ENCODE data around the gene UNC5B. TPM values are rescaled to one million over a fixed set of nuclear protein-coding genes. Genes with fewer than 3 reads are reported as not detected.

Gene UNC5B
- total and polyA plus RNA-seq, 2 experiments from 2014 or later, result 12.7 to 15.5 TPM

- Histone ChIP-seq H3K27ac (no peak overlapping the region), H3K79me2 (no peaks in the 10 kb centered on the region), H4K20me1 (ENCODE audit: insufficient read depth, poor library complexity, severe bottlenecking) (no peaks in the 10 kb centered on the region), H3K27me3 (no peaks in the 10 kb centered on the region), H2AFZ (no peak overlapping the region), H3K4me2 (no peak overlapping the region), H3K4me3 (no peak overlapping the region), H3K36me3 (replicated peaks; ENCODE audit: insufficient read depth, low read depth) (no peaks in the 10 kb centered on the region), H3K9me3 (ENCODE audit: low read depth) (no peaks in the 10 kb centered on the region), H3K4me1 (ENCODE audit: insufficient read depth) (no peaks in the 10 kb centered on the region), H3K9me2 (replicated peaks; ENCODE audit: insufficient read depth) (no peaks in the 10 kb centered on the region)
- no peak for DNase-seq (ENCODE audit: low spot score)
- TF ChIP-seq EZH2 (IDR thresholded peaks at IDR 0.05; ENCODE audit: borderline replicate concordance) (no peak), CTCF (IDR thresholded peaks at IDR 0.05; ENCODE audit: poor library complexity) (no peak), EZH2phosphoT487 (IDR thresholded peaks at IDR 0.05; ENCODE audit: low read depth, severe bottlenecking, unreplicated experiment) (no peak)
- WGBS (ENCODE audit: low lambda C conversion rate, missing lambda C conversion rate), result 89% methylated on average over 4 of the region's 4 CpGs
Measured at GRCh38 chr10:71191019-71191418, 21.4 kb upstream of the UNC5B start.

DNA sequence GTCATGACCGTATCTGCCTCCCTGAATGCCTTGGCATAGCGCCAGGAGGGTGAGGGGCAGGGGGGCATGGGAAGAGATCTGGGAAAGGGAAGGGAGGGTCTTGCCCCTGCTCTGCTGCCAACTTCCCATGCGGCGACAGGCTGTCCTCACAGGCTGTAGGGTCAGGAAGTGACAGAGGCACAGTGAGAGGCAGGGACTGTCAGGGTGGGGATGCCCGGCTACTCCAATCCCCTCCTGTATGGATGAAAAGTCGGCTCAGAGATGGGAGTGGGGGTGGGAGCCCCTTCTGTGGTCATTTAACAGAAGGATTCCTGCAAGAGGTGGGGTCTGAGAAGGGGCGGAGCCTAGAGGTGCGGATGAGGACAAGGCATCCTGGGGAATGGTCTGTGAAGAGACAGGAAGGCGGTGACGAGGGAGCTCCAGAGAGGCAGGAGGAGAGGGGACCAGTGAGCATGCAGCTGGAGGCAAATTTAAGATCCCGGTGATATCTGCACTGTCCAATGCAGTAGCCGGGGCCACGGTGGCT is 20.8 kb upstream of the UNC5B start:
- Histone ChIP-seq H3K36me3 (replicated peaks; ENCODE audit: insufficient read depth, low read depth) (no peaks in the 10 kb centered on the region), H3K9me3 (ENCODE audit: low read depth) (no peaks in the 10 kb centered on the region), H2AFZ (no peak overlapping the region), H3K79me2 (no peaks in the 10 kb centered on the region), H3K4me2 (no peak overlapping the region), H3K4me3 (no peak overlapping the region), H3K4me1 (ENCODE audit: insufficient read depth) (no peaks in the 10 kb centered on the region), H3K9me2 (replicated peaks; ENCODE audit: insufficient read depth) (no peaks in the 10 kb centered on the region), H3K27ac (no peak overlapping the region), H3K27me3 (no peaks in the 10 kb centered on the region), H4K20me1 (ENCODE audit: insufficient read depth, poor library complexity, severe bottlenecking) (no peaks in the 10 kb centered on the region)
- WGBS (ENCODE audit: low lambda C conversion rate, missing lambda C conversion rate), result 66% methylated on average over 13 of the region's 13 CpGs
- no peak for DNase-seq (ENCODE audit: low spot score)
- no peak for TF ChIP-seq EZH2phosphoT487 (IDR thresholded peaks at IDR 0.05; ENCODE audit: low read depth, severe bottlenecking, unreplicated experiment)
- TF ChIP-seq EZH2 (IDR thresholded peaks at IDR 0.05; ENCODE audit: borderline replicate concordance), result no peak
- TF ChIP-seq CTCF (IDR thresholded peaks at IDR 0.05; ENCODE audit: poor library complexity), result no peak

DNA sequence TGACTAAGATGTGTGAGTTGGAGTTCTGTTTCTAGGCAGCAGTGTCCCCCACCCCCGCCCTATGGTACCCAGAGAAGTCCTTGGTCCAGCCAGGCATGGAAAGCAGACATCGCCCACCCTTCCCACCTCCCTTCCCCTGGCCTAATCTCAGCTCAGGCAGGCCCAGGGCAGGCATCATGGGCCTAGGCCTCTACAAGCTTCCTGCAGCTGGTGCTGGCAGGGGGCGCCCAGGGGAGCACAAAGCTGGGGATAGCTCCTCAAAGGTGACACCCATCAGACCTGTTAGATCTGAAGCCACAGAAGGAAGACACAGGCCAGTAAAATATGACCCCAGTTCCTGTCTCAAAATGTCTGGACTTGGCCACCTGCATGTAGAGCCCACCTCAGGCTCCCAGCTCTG is 18.9 kb upstream of the UNC5B start:
- Histone ChIP-seq H3K9me3 (ENCODE audit: low read depth) (no peaks in the 10 kb centered on the region), H3K4me2 (no peak overlapping the region), H3K27ac (no peak overlapping the region), H3K4me3 (no peak overlapping the region), H3K79me2 (no peaks in the 10 kb centered on the region), H2AFZ (no peak overlapping the region), H3K27me3 (no peaks in the 10 kb centered on the region), H3K9me2 (replicated peaks; ENCODE audit: insufficient read depth) (no peaks in the 10 kb centered on the region), H3K36me3 (replicated peaks; ENCODE audit: insufficient read depth, low read depth) (no peaks in the 10 kb centered on the region), H4K20me1 (ENCODE audit: insufficient read depth, poor library complexity, severe bottlenecking) (no peaks in the 10 kb centered on the region), H3K4me1 (ENCODE audit: insufficient read depth) (no peaks in the 10 kb centered on the region)
- no peak for DNase-seq (ENCODE audit: low spot score)
- TF ChIP-seq EZH2phosphoT487 (IDR thresholded peaks at IDR 0.05; ENCODE audit: low read depth, severe bottlenecking, unreplicated experiment) (no peak), EZH2 (IDR thresholded peaks at IDR 0.05; ENCODE audit: borderline replicate concordance) (no peak), CTCF (IDR thresholded peaks at IDR 0.05; ENCODE audit: poor library complexity) (no peak)
- WGBS (ENCODE audit: low lambda C conversion rate, missing lambda C conversion rate), result 96% methylated on average over 3 of the region's 3 CpGs

DNA sequence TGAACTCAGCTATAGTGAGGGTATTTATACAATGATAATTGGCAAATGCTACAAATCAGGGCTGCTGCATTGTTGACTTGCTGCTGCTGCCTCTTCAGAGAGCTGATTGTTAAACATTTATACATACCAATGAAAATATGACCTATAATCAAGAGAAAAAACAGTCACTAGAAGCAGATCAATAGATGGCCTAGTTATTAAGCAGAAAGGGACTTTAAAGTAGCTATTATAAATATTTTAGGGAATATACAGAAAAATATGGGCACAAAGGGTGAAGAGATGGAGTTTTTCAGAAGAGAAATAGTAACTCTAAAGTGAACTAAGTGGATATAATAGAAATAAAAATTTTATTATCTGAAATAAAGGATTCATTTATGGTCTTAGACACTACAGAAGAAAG is 14.4 kb upstream of the UNC5B start:
- H3K4me3 ChIP-seq, result no peak overlapping the region
- no peak overlapping the region for H2AFZ ChIP-seq

More for the DNA sequence above, 14.4 kb upstream of the UNC5B start:
- TF ChIP-seq EZH2 (IDR thresholded peaks at IDR 0.05; ENCODE audit: borderline replicate concordance) (no peak), CTCF (IDR thresholded peaks at IDR 0.05; ENCODE audit: poor library complexity) (no peak), EZH2phosphoT487 (IDR thresholded peaks at IDR 0.05; ENCODE audit: low read depth, severe bottlenecking, unreplicated experiment) (no peak)
- Histone ChIP-seq H3K36me3 (replicated peaks; ENCODE audit: insufficient read depth, low read depth) (no peaks in the 10 kb centered on the region), H3K9me2 (replicated peaks; ENCODE audit: insufficient read depth) (no peaks in the 10 kb centered on the region), H3K4me2 (no peak overlapping the region), H4K20me1 (ENCODE audit: insufficient read depth, poor library complexity, severe bottlenecking) (no peaks in the 10 kb centered on the region), H3K79me2 (no peaks in the 10 kb centered on the region), H3K27me3 (no peaks in the 10 kb centered on the region), H3K4me1 (ENCODE audit: insufficient read depth) (no peaks in the 10 kb centered on the region), H3K27ac (no peak overlapping the region), H3K9me3 (ENCODE audit: low read depth) (no peaks in the 10 kb centered on the region)
- DNase-seq (ENCODE audit: low spot score), result no peak
